ENCODE data around the gene SLC34A1.

GRCh38 chr5:177433658-177434217 is 49.5 kb downstream of the SLC34A1 start:
- no peak for TF ChIP-seq GATA1 (IDR thresholded peaks at IDR 0.05; ENCODE audit: low read depth, low read length)
- no peak for TF ChIP-seq POLR2A (IDR thresholded peaks at IDR 0.05; ENCODE audit: low read length)
